ENCODE data around the gene ULK4. TPM values are rescaled to one million over a fixed set of nuclear protein-coding genes. Genes with fewer than 3 reads are reported as not detected.

Gene ULK4
- total RNA-seq, 3 donors from 2014 or later: 7.2 to 10.1 (median 9.5) TPM

- DNase-seq (no peak), ATAC-seq (no peak)
- no peaks in the 10 kb centered on the region for H3K9me3 ChIP-seq
- no peak overlapping the region for H3K4me3 ChIP-seq
- no peaks in the 10 kb centered on the region for H3K36me3 ChIP-seq (ENCODE audit: low read depth)
- intact Hi-C loops (cut with DNase I, micrococcal nuclease): no loop called here
- H3K4me1 ChIP-seq (ENCODE audit: low read depth): no peaks in the 10 kb centered on the region
- no peak for TF ChIP-seq CTCF (IDR thresholded peaks at IDR 0.05)
These were observed 476.4 kb downstream of the ULK4 start for GRCh38 chr3:41485484-41485883.

GRCh38 chr3:41482134-41482533 is 479.8 kb downstream of the ULK4 start:
- intact Hi-C loops (cut with DNase I, micrococcal nuclease): no loop called here
- ATAC-seq: no peak
- no peak for DNase-seq
- no peaks in the 10 kb centered on the region for H3K4me1 ChIP-seq (ENCODE audit: low read depth)
- no peak overlapping the region for H3K4me3 ChIP-seq
- no peak for TF ChIP-seq CTCF (IDR thresholded peaks at IDR 0.05)
- no peaks in the 10 kb centered on the region for H3K9me3 ChIP-seq
- no peaks in the 10 kb centered on the region for H3K36me3 ChIP-seq (ENCODE audit: low read depth)

GRCh38 chr3:41478278-41478677 is 483.6 kb downstream of the ULK4 start:
- Histone ChIP-seq H3K36me3 (ENCODE audit: low read depth) (no peaks in the 10 kb centered on the region), H3K4me1 (ENCODE audit: low read depth) (no peaks in the 10 kb centered on the region), H3K4me3 (no peak overlapping the region), H3K9me3 (peaks cover 7% of the 10 kb centered on the region)
- TF ChIP-seq CTCF (IDR thresholded peaks at IDR 0.05): no peak
- ATAC-seq: no peak
- DNase-seq: no peak
- intact Hi-C loops (cut with DNase I, micrococcal nuclease): no loop called here

GRCh38 chr3:41477399-41478014 is 484.4 kb downstream of the ULK4 start:
- no peaks in the 10 kb centered on the region for H3K4me1 ChIP-seq (ENCODE audit: low read depth)
- no peaks in the 10 kb centered on the region for H3K36me3 ChIP-seq (ENCODE audit: low read depth)
- TF ChIP-seq CTCF (IDR thresholded peaks at IDR 0.05): no peak
- no peak overlapping the region for H3K4me3 ChIP-seq
- ATAC-seq (peak; percentile 24), DNase-seq (no peak)
- intact Hi-C loops (cut with DNase I, micrococcal nuclease): no loop called here
- H3K9me3 ChIP-seq: peaks cover 15% of the 10 kb centered on the region

GRCh38 chr3:41469083-41469482 is 492.8 kb downstream of the ULK4 start:
- no peaks in the 10 kb centered on the region for H3K36me3 ChIP-seq (ENCODE audit: low read depth)
- ATAC-seq: no peak
- H3K4me3 ChIP-seq: no peak overlapping the region
- DNase-seq: no peak
- no peak for TF ChIP-seq CTCF (IDR thresholded peaks at IDR 0.05)
- H3K4me1 ChIP-seq (ENCODE audit: low read depth): no peaks in the 10 kb centered on the region
- peaks cover 37% of the 10 kb centered on the region for H3K9me3 ChIP-seq
- intact Hi-C loops (cut with DNase I, micrococcal nuclease): no loop called here

GRCh38 chr3:41467481-41467880 is 494.4 kb downstream of the ULK4 start:
- DNase-seq: no peak
- H3K4me1 ChIP-seq (ENCODE audit: low read depth): no peaks in the 10 kb centered on the region
- H3K36me3 ChIP-seq (ENCODE audit: low read depth): no peaks in the 10 kb centered on the region
- intact Hi-C loops (cut with DNase I, micrococcal nuclease): no loop called here
- no peak overlapping the region for H3K4me3 ChIP-seq
- no peak for TF ChIP-seq CTCF (IDR thresholded peaks at IDR 0.05)
- ATAC-seq: no peak
- H3K9me3 ChIP-seq: peaks cover 23% of the 10 kb centered on the region
